Right renal cortex interstitium (tissue), 3 donors: ENCODE results near the gene NTSR1. TPM values are rescaled to one million over a fixed set of nuclear protein-coding genes. Genes with fewer than 3 reads are reported as not detected.

Source experiments
- DNase-seq, 3 donors: peaks; one replicate each; pipeline ENCODE4 v3.0.0-alpha.2; 2013; ENCODE audit warnings: low read depth in 3 of 3, low spot score in 2 of 3
- polyA plus RNA-seq, 3 donors: library from polyadenylated mRNA; unstranded; fragments of 120-200 nt; gene quantifications; one replicate each; pipeline ENCODE4 v1.2.1, GENCODE V29; 2013; ENCODE audit not compliant: insufficient read length in 3 of 3

Gene NTSR1
- polyA plus RNA-seq, 3 donors, result 0.96 to 1.2 (median 1.0) TPM

DNA sequence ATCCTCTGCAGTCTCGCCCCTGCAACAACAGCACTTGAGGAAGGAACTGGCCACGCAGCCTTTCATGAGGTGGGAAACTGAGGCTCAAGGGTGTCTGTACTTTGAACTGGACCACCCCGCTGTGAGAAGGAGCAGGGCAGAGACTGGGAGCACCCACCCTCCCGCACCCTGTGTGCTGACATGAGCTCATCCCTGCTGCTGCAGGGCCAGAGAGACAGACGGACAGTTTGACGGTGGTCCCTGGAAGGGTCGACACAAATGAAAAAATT lies 70.7 kb downstream of the NTSR1 start:
- no peak for DNase-seq

DNA sequence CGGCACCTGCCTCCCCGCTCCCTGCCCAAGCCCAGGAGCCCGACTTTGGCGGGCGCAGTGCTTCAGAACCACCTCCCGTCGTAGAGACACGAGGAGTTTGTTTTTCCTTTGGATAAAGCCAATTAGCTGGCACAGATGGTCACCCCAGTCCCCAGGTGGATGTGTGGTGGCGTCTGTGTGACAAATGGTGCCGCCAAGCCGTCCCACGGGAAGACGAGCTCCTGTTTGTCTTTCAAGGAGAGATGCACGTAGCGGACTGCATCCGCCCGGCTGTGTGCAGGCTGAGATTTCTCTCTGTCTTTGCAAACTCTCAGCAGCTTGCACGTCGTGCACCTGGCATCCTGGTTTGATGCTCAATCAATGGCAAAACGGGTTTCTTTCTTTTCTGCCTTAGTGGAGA lies 71.6 kb downstream of the NTSR1 start:
- DNase-seq, result no peak

DNA sequence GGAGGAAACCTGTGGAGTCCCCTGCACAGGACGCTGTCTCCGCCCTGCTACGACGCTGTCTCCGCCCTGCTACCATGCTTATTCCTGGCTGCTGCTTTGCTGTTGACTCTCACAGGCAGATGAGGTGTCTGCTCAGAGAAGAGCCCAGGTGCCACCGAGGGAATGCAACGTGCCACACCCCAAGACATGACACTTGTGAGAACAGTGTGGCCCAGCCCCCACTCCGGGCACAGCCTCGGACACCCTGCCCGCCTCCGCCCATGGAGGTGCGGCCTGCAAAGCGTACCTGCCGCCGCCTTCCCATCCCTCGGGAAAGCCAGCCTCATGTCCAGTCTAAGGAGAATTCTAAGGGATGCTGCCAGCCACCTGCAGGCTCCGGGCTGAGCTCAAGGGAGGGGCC lies 72.1 kb downstream of the NTSR1 start:
- no peak for DNase-seq

DNA sequence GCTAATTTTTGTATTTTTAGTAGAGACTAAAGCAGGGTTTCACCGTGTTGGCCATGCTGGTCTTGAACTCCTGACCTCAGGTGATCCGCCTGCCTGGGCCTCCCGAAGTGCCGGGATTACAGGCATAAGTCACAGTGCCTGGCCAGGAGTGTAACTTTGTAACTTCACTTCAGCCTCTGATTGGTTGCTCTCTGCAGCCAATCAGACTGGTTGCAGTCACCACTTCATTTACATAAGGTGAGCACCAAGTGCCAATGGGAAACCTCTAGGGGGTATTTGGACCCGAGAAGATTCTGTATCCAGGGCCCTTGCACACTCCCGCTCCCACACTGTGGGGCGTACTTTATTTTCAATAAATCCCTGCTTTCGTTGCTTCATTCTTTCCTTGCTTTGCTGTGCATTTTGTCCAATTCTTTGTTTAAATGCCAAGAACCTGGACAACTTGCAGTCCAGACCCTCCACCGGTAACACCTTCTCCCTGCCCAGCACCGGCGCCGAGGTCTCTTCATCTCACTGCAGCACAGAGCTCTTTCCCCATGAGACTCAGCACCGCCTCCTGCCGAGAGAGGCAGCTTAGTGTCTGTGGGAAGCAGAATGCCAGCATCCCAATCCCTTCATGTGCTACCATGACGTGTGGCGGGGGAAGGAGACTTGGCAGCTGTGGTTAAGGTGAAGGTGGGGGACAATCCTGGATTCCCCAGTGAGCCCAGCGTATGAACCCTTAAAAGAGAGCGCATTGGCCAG lies 73.7 kb downstream of the NTSR1 start:
- no peak for DNase-seq

DNA sequence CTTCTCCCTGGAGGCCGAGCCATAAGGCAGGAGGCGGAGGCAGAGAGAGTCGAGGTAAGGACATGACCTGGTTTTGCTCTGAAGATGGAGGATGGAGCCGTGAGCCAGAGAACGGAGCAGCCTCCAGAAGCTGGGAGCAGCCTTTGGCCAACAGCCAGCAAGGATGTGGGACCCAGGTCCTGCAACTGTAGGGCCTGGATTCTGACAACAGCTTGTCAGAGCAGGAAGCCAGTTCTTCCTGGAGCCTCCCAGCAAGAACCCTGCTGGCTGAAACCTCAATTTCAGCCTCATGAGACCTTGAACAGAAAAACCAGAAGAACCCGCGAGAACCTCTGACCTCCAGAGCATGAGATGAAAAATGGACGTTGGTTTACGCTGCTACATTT lies 74.2 kb downstream of the NTSR1 start:
- no peak for DNase-seq

DNA sequence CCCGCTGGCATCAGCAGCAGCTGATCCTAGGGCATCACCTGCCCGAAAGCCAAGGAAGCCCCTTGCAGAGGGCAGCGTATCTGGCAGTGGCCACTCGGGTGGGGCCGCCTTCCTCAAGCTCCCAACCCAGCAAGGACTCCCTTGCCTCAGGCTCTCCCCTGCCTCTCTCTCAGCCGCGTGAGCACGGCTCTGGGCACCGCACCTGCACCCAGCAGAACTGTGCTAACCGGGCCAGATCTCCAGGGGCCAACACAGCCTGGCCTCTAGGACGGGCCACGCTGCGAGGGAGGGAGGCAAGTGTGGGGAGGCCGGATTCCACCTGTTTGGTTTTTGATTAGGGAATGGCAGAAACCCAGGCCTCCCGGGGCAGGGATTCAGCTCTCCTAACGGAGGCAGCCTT lies 75.9 kb downstream of the NTSR1 start:
- no peak for DNase-seq

DNA sequence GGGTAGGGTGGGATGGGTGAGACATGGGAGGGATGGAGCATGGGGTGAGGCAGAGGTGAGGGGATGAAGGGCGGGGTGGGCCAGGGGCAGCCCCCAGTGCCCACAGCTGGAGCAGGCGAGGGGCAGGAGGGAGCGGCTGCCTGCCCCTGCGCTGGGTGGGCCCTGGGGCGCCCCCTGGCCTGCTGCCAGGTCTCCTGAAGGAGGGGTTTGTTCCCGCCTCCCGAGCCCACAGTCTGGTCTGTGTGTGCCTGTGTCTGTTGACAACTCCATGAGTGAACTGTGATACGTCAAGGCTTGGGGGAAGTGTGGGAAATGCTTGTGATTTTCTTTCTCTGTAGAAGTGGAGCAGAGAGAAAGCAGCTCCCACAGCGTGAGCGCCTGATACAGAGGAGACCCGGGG lies 76.8 kb downstream of the NTSR1 start:
- no peak for DNase-seq

DNA sequence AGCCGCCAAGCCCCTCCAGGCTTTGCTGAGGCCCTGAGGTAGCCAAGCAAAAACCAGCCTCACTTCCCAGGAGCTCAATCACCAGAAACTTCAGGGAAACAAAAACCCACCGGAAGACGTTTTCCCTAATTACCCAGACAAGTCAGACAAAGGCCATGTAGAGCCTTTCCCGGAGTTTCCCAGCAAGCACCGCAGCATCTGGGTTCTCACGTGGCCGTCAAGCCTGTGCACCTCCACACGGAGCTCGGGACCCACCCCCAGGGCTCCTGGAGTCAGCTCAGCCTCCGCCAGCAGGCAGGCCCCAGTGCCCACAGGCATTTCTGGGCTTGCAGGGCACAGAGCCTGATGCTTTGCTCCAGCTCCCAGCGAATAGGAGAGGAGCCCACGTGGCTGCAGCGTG lies 77.5 kb downstream of the NTSR1 start:
- DNase-seq, result no peak

DNA sequence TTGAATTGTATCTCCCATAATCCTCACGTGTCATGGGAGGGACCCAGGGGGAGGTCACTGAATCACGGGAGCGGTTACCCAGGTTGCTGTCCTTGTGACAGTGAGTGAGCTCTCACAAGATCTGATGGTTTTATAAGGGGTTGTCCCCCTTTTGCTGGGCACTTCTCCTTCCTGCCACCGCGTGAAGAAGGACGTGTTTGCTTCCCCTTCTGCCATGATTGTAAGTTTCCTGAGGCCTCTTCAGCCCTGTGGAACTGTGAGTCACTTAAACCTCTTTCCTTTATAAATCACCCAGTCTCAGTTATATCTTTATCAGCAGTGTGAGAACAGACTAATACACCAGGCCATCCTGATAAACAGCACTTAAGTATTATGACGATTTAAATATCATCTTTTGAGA lies 78.7 kb downstream of the NTSR1 start:
- no peak for DNase-seq

DNA sequence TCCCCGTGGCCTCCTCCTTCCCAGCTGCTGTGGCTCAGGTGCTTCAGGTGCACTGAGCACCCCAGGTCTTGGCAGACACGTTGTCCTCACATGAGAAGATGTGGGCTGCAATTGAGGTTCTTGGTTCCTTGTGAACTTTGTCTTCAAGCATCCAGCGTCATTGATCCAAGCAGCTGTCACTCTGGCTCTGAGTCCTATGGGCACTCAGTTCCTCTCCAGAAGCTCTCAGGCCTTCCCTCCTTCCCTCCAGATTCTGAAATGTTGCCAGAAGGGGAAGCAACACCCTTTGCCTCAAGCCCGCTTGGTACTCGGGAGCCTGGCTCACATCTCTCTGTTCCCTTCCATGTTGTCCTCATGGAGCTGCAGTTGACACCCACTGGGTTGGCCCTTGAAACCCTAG lies 79.2 kb downstream of the NTSR1 start:
- no peak for DNase-seq

DNA sequence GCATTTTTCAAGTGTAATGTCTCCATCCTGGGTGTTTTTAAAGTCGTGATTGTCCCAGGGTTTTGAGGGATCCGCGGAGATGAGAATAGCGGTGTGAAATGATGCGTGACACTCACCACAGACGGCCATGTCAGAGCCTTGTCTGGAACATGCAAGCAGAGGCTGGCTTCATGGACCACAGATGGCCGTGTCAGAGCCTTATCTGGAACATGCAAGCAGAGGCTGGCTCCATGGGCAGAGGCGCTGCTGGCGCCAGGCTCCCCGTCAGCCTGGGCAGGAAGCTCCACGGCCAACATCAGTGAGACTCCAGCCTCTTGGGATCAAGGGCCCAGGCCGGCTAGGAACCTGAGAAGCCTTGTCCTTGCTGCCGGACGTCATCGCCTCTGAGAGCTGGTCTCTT lies 80.0 kb downstream of the NTSR1 start:
- no peak for DNase-seq

DNA sequence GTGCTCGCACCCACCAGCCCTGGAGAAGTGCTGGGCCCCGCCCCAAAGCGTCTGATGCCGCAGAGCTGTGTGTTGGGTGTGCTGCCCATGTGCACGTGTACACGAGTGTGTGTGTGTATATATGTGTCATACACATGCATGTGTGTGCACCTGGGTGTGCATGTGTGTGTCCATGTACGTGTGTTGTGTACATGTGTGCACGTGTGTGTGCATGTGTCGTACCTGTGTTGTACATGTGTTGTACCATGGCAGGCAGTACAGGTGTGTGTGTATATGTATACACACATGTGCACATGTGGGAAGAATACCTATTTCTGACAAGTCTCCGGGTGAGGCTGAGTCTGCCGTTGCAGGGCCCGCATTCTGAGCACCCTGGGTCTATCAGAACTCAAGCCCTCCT lies 81.4 kb downstream of the NTSR1 start:
- no peak for DNase-seq

DNA sequence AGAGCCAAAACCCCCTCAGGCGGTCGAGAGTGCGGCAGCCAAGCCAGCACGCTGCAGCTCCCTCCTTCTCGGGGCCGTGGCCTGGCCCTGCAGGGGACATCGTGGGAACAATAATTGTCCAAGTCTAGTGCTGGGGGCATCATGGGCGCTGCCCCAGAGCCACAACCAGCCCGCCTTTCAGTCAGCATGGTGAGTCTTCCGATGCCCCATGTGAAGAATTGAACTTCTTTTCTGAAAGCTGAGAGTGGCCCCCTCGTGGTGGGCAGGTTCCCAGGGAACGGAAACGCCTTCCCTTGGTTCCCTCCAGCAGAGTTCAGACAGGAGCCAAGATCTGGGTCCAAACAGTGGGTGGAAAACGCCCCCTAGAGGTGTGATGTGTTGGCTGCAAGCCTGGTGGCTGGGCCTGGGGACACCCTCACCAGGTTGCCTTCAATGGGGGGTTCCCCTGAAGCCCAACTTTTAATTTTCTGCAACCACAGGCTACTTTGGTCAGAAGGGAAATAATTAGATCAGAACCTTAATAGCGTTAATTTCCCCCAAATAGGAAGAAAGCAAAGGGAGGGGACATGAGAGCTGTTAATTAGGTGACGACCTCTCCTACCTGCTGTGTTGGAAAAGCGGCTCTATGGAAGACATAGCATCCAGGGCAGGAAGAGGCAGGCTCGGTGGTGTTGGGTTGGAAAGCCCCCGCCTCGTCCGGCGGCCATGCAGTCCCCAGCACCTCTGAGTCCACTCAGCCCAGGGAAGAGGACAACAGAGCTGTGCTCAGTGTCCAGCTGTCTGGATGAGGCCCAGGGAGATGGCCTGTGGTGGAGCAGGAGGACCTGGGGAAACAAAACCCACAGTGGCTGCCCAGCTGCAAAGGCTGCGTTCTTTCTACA lies 82.9 kb downstream of the NTSR1 start:
- DNase-seq, result peak in 2 of 3 donors; percentile 83 to 87

DNA sequence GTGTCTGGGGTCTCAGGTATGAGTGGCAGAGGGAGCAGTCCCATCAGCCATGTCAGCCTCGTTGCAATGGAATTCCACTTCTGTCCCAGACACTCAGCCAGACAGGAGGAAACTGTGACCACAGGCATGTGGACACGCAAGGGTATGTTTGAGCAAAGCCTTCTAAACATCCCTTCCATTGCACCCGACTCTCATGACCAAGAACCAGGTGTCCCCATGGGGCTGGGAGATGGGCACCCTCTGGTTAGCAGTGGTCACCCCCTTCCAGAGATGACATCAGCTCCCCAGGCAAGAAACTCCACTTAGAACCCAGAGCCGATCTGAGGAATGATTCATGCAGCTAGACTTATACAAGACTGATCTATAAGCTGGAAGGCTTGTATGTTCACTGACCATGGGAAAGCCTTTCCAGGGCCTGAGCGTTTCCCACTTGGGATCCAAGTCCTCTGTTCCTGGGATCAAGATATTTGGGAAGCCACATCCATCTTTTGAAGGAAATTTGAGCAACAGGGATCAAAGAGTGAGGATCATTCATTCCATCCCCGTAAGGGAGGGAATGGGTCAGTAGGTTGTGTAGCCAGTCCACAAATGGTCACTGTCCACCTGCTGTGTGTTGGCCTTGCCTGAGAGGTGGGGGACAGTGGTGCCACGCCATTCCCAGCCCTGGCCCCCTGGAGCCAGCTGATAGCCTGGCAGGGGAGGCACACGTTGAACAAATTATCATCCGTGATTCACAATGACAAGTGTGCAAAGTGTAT lies 83.7 kb downstream of the NTSR1 start:
- no peak for DNase-seq

DNA sequence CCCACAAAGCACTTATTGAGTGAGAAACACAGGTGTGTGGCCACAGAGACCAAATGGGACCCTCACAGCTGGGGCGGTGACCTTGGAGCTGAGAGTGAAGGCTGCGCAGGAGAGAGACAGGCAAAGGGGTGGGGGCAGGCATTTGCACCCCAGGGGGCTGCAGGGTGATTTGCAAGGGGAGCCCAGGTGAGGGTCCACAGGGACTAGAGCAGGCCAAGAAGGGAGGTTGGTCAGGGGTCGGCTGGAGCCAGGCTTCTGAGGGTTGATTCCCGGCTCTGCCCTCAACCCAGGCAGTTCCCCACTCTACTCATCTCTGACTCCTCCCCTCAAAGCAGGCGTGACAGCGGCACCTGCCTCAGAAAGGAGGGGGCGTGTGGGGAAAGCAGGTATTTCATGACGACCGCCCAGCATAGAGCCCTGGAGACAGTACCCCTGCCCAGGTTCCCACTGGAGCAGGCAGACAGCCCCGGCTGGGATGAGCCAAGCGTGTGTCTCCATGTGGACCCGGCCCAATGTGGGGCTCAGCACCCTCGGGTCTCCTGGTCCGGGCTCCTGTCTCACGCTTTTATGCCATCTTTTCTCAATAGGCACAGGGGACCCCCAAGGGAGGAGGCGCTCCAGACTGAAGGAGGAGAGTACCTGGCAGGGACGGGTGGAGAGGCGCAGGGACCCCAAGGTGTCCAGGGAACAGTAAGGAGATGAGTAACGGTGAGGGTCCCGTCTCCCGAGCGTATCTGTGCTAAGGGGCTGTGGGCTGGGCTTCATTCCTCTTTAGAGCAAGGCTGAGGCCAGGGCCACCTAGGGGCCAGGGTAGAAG lies 84.5 kb downstream of the NTSR1 start:
- no peak for DNase-seq

DNA sequence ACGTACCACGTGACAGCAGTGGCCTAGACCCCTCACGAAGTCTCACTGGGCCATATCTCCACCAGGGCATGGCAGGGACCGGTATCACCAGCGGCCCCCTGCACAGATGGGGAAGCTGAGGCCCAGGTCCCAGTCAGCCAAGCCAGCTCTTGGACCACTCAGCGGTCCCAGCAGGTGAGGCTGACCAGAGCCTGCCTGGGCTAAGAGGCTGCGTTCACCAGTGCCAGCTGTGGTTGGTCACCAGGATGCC lies 85.0 kb downstream of the NTSR1 start:
- DNase-seq, result no peak

DNA sequence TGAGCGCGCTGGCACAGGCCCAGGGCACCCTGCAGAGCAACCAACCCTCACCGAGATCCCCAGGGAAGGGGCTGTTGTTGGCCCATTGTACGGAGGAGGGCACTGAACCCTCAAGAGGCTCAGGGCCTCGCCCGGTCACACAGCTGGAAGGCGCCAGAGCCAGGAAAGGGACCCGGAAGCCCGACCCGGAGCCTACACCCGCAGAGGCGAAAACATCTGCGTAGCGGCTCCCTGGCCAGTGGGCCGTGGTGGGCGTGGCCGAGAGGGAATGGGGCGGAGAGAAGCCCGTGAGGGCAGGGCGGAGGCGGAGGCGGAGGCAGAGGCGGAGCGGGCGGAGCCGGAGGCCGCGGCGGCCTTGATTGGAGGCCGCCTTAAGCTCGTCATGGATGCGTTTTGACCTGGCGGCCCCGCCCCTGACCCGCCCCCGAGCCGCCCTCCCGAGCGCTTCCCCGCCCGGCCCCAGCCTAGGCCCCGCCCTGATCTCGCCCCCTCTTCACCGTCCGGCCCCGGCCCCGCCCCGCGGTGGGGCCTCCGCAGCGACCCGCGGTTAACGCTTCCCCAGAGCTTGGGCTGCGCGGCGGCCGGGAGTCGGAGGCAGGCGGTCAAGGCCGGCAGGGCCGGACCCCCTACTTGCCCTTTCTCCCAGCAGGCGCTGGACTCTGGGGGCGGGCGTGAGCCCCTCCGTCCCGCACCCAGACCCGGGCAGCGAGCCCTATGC lies 85.5 kb downstream of the NTSR1 start:
- DNase-seq, result peak in 1 of 3 donors; percentile 88

DNA sequence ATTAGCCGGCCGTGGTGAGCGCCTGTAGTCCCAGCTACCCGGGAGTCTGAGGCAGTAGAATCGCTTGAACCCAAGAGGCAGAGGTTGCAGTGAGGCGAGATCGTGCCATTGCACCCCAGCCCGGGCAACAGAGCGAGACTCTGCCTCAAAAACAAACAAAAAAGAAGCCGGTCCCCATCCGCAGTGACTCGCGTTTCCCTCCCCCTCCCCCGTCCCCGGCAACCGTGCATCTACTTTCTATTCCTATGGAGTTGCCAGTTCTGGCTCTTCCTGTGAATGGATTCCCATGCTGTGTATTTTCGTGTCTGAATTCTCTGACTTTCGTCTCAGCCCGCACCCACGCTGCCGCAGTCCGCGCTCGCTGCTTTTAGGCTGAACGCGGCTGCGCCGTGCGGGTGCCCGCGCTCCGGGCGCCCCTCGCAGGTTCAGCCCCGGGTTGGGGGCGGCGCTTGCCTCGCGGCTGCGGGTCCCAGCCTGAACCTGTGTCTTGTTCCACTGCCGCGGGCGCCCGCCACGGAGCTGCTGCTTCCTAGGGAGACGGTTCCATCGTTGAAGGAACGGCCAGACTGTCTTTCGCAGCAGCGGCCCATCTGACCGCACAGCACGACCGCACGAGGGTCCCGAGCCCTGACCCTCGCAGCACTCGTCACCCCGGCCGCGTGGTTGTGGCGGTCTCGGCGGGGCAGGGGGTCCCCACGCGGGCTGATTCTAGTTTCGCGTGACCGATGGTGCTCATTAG lies 86.6 kb downstream of the NTSR1 start:
- no peak for DNase-seq

DNA sequence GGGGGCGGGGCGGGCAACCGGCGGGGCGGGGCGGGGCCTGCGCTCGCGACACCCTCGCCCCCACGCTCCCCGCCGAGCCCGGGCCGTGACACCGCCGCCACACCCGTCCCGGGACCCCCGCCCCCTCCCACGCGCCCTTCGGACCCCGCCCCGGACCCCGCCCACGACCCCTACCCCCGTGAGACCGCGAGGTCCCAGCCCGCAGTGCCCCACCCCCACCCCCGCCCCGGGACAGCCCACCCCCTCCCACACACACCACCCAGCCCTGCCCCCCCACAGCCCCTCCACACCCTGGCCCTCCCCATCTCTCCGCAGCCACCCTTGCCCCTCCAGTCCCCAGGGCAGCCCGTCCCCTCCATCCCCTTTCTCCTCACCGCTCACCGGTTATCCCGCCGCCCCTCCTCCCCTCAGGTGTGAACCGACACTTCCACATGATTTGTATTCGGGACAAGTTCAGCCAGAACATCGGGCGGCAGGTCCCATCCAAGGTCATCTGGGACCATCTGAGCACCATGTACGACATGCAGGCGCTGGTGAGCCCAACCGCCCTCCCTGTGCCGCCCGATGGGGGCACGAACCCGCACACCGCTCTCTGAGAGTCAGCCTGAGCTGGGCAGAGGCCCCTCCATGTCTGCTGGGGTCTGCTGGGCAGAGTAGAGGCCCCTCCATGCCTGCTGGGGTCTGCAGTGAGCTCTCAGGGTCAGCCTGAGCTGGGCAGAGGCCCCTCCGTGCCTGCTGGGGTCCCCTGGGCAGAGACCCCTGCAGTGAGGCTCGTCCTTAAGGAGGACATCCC lies 88.3 kb downstream of the NTSR1 start:
- DNase-seq, result no peak
